B cell (primary cell): Measurements from ENCODE around the gene ITGB1BP1. TPM values are rescaled to one million over a fixed set of nuclear protein-coding genes. Genes with fewer than 3 reads are reported as not detected.

Experiments
- ATAC-seq: fragments of 200-7000 bp; cut with Tn5 transposase; one replicate; pipeline ENCODE4 v1.10.0; 2021; ENCODE audit warnings: low read depth, mild to moderate bottlenecking, moderate number of reproducible peaks, moderate library complexity
- CTCF ChIA-PET: fragments of 350-600 bp; sonication (Branson Sonifier 250); formaldehyde crosslinking; loops from one replicate; lab custom pipeline; 2021; ENCODE audit warnings: antibody characterized with exemption, inconsistent platforms; lab: Charles Lee
- POLR2A ChIA-PET: fragments of 350-600 bp; sonication (Branson Sonifier 250); formaldehyde crosslinking; loops from one replicate; lab custom pipeline; 2021; ENCODE audit warnings: antibody characterized with exemption; lab: Charles Lee
- DNase-seq: peaks from one replicate; pipeline ENCODE4 v3.0.0; 2013
- H2AFZ ChIP-seq: 2 replicates; pipeline ENCODE4 v1.6.1; 2012; ENCODE audit warnings: mild to moderate bottlenecking, low read depth, low read length; ENCODE audit not compliant: insufficient read depth, poor library complexity, severe bottlenecking
- H3K27ac ChIP-seq, 2 donors: 1 replicate in 1 of 2; 2 replicates in 1 of 2; pipeline ENCODE4 v1.5.1; 2012 to 2013; ENCODE audit warnings: low read length in 2 of 2, mild to moderate bottlenecking in 2 of 2, moderate library complexity in 1 of 2
- H3K27me3 ChIP-seq, 4 experiments: fragments of 200-600 bp in 1 of 4; sonication (generic) in 1 of 4; replicated peaks in 1 of 4; 1 replicate in 2 of 4; 2 replicates in 2 of 4; pipeline versions ENCODE4 v1.6.1 to v1.7.0; 2013 to 2016; ENCODE audit warnings: low read length in 3 of 4, mild to moderate bottlenecking in 2 of 4, mixed read lengths in 1 of 4, moderate library complexity in 1 of 4; ENCODE audit not compliant: insufficient read depth in 4 of 4, control insufficient read depth in 3 of 4; ENCODE audit errors: control extremely low read depth in 1 of 4
- H3K36me3 ChIP-seq, 2 experiments: replicated peaks in 1 of 2; 1 replicate in 1 of 2; 2 replicates in 1 of 2; pipeline versions ENCODE4 v1.6.1 to v1.7.1; 2013; ENCODE audit warnings: low read length in 1 of 2; ENCODE audit not compliant: insufficient read depth in 2 of 2, control insufficient read depth in 1 of 2; ENCODE audit errors: control extremely low read depth in 1 of 2, extremely low read depth in 1 of 2
- H3K4me1 ChIP-seq, 2 donors: fragments of 200-600 bp in 1 of 2; sonication (generic) in 1 of 2; 1 replicate in 1 of 2; 2 replicates in 1 of 2; pipeline versions ENCODE4 v1.5.1 to v1.6.1; 2013 to 2017; ENCODE audit warnings: low read length in 2 of 2; ENCODE audit not compliant: control insufficient read depth in 2 of 2, insufficient read depth in 2 of 2
- H3K4me2 ChIP-seq: replicated peaks from 2 replicates; pipeline ENCODE3; 2012; ENCODE audit warnings: mild to moderate bottlenecking, low read depth, low read length; ENCODE audit not compliant: poor library complexity, severe bottlenecking
- H3K4me3 ChIP-seq, 5 experiments: fragments of 200-600 bp in 1 of 5; sonication (generic) in 1 of 5; 1 replicate in 3 of 5; 2 replicates in 2 of 5; pipeline versions ENCODE4 v1.5.1 to v1.7.0; 2011 to 2016; ENCODE audit warnings: low read length in 4 of 5, mild to moderate bottlenecking in 4 of 5, low read depth in 2 of 5, control low read depth in 1 of 5, moderate library complexity in 1 of 5; ENCODE audit not compliant: insufficient read depth in 1 of 5; ENCODE audit errors: control extremely low read depth in 1 of 5, extremely low read depth in 1 of 5
- H3K79me2 ChIP-seq: fragments of 200-600 bp; sonication (generic); one replicate; pipeline ENCODE4 v1.6.0; 2016; ENCODE audit warnings: low read length; ENCODE audit not compliant: control insufficient read depth, insufficient read depth
- H3K9ac ChIP-seq: fragments of 200-600 bp; sonication (generic); 2 replicates; pipeline ENCODE4 v1.6.1; 2017; ENCODE audit warnings: mild to moderate bottlenecking, low read length, moderate library complexity
- H3K9me3 ChIP-seq, 3 donors: one replicate each; pipeline versions ENCODE4 v1.6.1 to v1.7.1; 2013; ENCODE audit warnings: low read length in 2 of 3; ENCODE audit not compliant: control insufficient read depth in 2 of 3, insufficient read depth in 1 of 3; ENCODE audit errors: control extremely low read depth in 1 of 3
- H4K20me1 ChIP-seq: 2 replicates; pipeline ENCODE4 v1.6.0; 2012; ENCODE audit warnings: mild to moderate bottlenecking, low read length; ENCODE audit not compliant: insufficient read depth, control insufficient read depth, poor library complexity, severe bottlenecking
- H3K27ac Mint-ChIP-seq: one replicate; pipeline ENCODE4 v1.8.0; 2021; ENCODE audit warnings: mixed read lengths
- H3K27me3 Mint-ChIP-seq: one replicate; pipeline ENCODE4 v1.8.0; 2021; ENCODE audit warnings: mixed read lengths
- H3K4me1 Mint-ChIP-seq: one replicate; pipeline ENCODE4 v1.8.0; 2021; ENCODE audit warnings: mixed read lengths
- H3K4me3 Mint-ChIP-seq: one replicate; pipeline ENCODE4 v1.8.0; 2021; ENCODE audit warnings: mixed read lengths
- H3K9me3 Mint-ChIP-seq: one replicate; pipeline ENCODE4 v1.8.0; 2022; ENCODE audit warnings: mixed read lengths; ENCODE audit not compliant: insufficient read depth
- CTCF ChIP-seq: fragments of 200-600 bp; IDR thresholded peaks from one replicate; pipeline ENCODE4 v1.8.0; 2022; ENCODE audit warnings: antibody characterized with exemption, mild to moderate bottlenecking
- EZH2 ChIP-seq: IDR thresholded peaks from 2 replicates; pipeline ENCODE4 v1.6.1; 2012; ENCODE audit warnings: borderline replicate concordance, low read depth, mild to moderate bottlenecking, moderate library complexity, low read length; ENCODE audit not compliant: insufficient read depth, poor library complexity, severe bottlenecking
- WGBS: methylation state at CpG from one replicate; pipeline ENCODE4 v1.1.5; 2013; ENCODE audit warnings: missing lambda C conversion rate; ENCODE audit not compliant: insufficient coverage; 5-methylcytosine and 5-hydroxymethylcytosine counted together
- intact Hi-C: fragments of 100-400 bp; cut with micrococcal nuclease; formaldehyde crosslinking; loops from one replicate; pipeline ENCODE4 v1.10.0; 2022
- polyA plus RNA-seq: library from polyadenylated mRNA; depleted of rRNA; stranded (reverse); fragments of >200 nt; gene quantifications from 2 replicates; pipeline ENCODE4 v1.2.3, GENCODE V29; 2012
- total RNA-seq, 2 donors: library from RNA; stranded (reverse); fragments of 120-200 nt in 1 of 2; gene quantifications; 1 replicate in 1 of 2; 2 replicates in 1 of 2; pipeline versions ENCODE4 v1.2.3 to v1.2.4, GENCODE V29; 2013 to 2022

The ITGB1BP1 gene
- total and polyA plus RNA-seq, 2 donors (not counting 1 experiment from before 2014, with no cell fraction given), result 25.7 to 47.1 TPM

- H3K4me1 Mint-ChIP-seq, result no peaks in the 10 kb centered on the region
- H3K27ac ChIP-seq, result no peak overlapping the region
- TF ChIP-seq EZH2 (no peak), CTCF (no peak)
- H3K4me1 ChIP-seq, result no peaks in the 10 kb centered on the region
- H3K27me3 ChIP-seq, result no peaks in the 10 kb centered on the region
- no peaks in the 10 kb centered on the region for H3K9me3 Mint-ChIP-seq
- no peaks in the 10 kb centered on the region for H3K9me3 ChIP-seq
- ATAC-seq, result no peak
- no peaks in the 10 kb centered on the region for H3K36me3 ChIP-seq
- H3K4me2 ChIP-seq, result no peak overlapping the region
- no peak overlapping the region for H3K4me3 Mint-ChIP-seq
- DNase-seq, result no peak
- WGBS, result 89% methylated on average over 26 of the region's 28 CpGs
- no peaks in the 10 kb centered on the region for H4K20me1 ChIP-seq
- H2AFZ ChIP-seq, result no peak overlapping the region
- H3K27ac Mint-ChIP-seq, result no peak overlapping the region
- ChIA-PET CTCF (no interaction called here), POLR2A (no interaction called here)
- no peaks in the 10 kb centered on the region for H3K27me3 Mint-ChIP-seq
- intact Hi-C loops, result no loop called here
- no peak overlapping the region for H3K9ac ChIP-seq
- no peaks in the 10 kb centered on the region for H3K79me2 ChIP-seq
- no peak overlapping the region for H3K4me3 ChIP-seq
These were observed 34.1 kb downstream of the ITGB1BP1 start for GRCh38 chr2:9388950-9389911.

DNA sequence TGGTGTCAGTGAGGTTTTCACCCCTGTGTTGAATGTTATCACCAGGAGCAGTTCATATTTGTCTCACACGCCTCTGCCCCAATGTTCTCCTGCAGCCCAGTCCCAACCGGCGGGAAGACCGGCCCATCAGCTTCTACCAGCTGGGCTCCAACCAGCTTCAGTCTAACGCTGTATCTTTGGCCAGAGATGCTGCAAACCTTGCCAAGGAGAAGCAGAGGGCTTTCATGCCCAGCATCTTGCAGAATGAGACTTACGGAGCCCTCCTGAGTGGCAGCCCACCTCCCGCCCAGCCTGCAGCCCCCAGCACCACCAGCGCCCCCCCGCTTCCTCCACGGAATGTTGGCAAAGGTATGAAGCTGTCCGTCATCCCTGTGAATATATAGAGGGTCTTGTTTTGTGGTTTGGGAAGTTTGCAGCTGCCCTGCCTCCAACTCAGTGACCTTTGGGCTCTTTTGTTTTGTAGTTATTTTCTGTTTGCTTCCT lies 35.1 kb downstream of the ITGB1BP1 start:
- no peak overlapping the region for H3K27ac Mint-ChIP-seq
- intact Hi-C loops, result no loop called here

More for the DNA sequence above, 35.1 kb downstream of the ITGB1BP1 start:
- Histone ChIP-seq H3K27ac (no peak overlapping the region), H3K79me2 (no peaks in the 10 kb centered on the region), H3K4me1 (no peaks in the 10 kb centered on the region), H3K27me3 (no peaks in the 10 kb centered on the region), H3K36me3 (no peaks in the 10 kb centered on the region), H3K4me3 (no peak overlapping the region), H2AFZ (no peak overlapping the region), H3K9ac (no peak overlapping the region), H3K9me3 (no peaks in the 10 kb centered on the region), H4K20me1 (no peaks in the 10 kb centered on the region), H3K4me2 (no peak overlapping the region)
- ChIA-PET CTCF (no interaction called here), POLR2A (no interaction called here)
- 99% methylated on average over 5 of the region's 11 CpGs for WGBS
- Mint-ChIP-seq H3K9me3 (no peaks in the 10 kb centered on the region), H3K4me3 (no peak overlapping the region), H3K27me3 (no peaks in the 10 kb centered on the region), H3K4me1 (no peaks in the 10 kb centered on the region)
- TF ChIP-seq CTCF (no peak), EZH2 (no peak)
- DNase-seq (no peak), ATAC-seq (no peak)
